HCT116 (cell line): Measurements from ENCODE around the gene OR51F1. TPM values are rescaled to one million over a fixed set of nuclear protein-coding genes. Genes with fewer than 3 reads are reported as not detected.
"Not testable (repeated sequence)": the region's sequence is repeated elsewhere in the genome, so short reads cannot be mapped to it uniquely, and the experiment has no call there.

ENCODE experiments used
- ATAC-seq: fragments of 200-7000 bp; cut with Tn5 transposase; 2 replicates; pipeline ENCODE4 v1.9.1; 2020; ENCODE audit warnings: mild to moderate bottlenecking, moderate library complexity
- BruUV-seq: library from RNA; stranded (reverse); fragments of 400-500 nt; replicated peaks from 2 replicates; lab custom pipeline; 2021; lab: Mats Ljungman, UMichigan
- CTCF ChIA-PET: fragments of 300-600 bp; sonication (Branson Sonifier 250); formaldehyde crosslinking; loops from one replicate; lab custom pipeline; 2021; ENCODE audit warnings: antibody characterized with exemption; lab: Charles Lee
- POLR2A ChIA-PET: fragments of 300-600, 350-600 bp; sonication (Branson Sonifier 250); formaldehyde crosslinking; loops from one replicate; lab custom pipeline; 2021; ENCODE audit warnings: antibody characterized with exemption; lab: Charles Lee
- RAD21 ChIA-PET, 2 experiments: fragments of 300-600 bp; sonication (Branson Sonifier 250); formaldehyde crosslinking; loops; one replicate each; lab custom pipeline; 2023; ENCODE audit warnings: low total read pairs in 2 of 2; ENCODE audit not compliant: uncharacterized antibody in 2 of 2, unreplicated experiment in 2 of 2, low non-redundant PET in 1 of 2; lab: Charles Lee
- DNase-seq: peaks from one replicate; pipeline ENCODE4 v3.0.0-alpha.2; 2010; ENCODE audit warnings: low read depth, low spot score
- H2AFZ ChIP-seq: fragments of 200-600 bp; shearing (Covaris generic), sonication (generic); 2 replicates; pipeline ENCODE4 v1.6.1; 2017; ENCODE audit warnings: low read depth, mixed run types, mixed read lengths, antibody characterized with exemption, low read length; ENCODE audit not compliant: poor library complexity, severe bottlenecking
- H3K27ac ChIP-seq: 2 replicates; pipeline ENCODE4 v1.5.1; 2012; ENCODE audit warnings: low read depth, low read length
- H3K27me3 ChIP-seq: fragments of 200-600 bp; sonication (generic); 2 replicates; pipeline ENCODE4 v1.6.1; 2016; ENCODE audit warnings: mixed run types, low read length, mixed read lengths; ENCODE audit not compliant: insufficient read depth
- H3K36me3 ChIP-seq, 2 experiments: fragments of 200-500 bp in 1 of 2; fragments of 200-600 bp in 1 of 2; sonication (Bioruptor generic) in 1 of 2; sonication (generic) in 1 of 2; 2 replicates each; pipeline versions ENCODE4 v1.5.1 to v1.6.1; 2014 to 2016; ENCODE audit warnings: low read length in 2 of 2, inconsistent platforms in 1 of 2, mixed read lengths in 1 of 2, mixed run types in 1 of 2; ENCODE audit not compliant: insufficient read depth in 2 of 2, control insufficient read depth in 1 of 2
- H3K4me1 ChIP-seq, 2 experiments: fragments of 200-600 bp in 1 of 2; sonication (generic) in 1 of 2; 2 replicates each; pipeline versions ENCODE4 v1.5.1 to v1.6.1; 2012 to 2017; ENCODE audit warnings: low read length in 2 of 2, inconsistent platforms in 1 of 2, mild to moderate bottlenecking in 1 of 2, mixed read lengths in 1 of 2, mixed run types in 1 of 2, moderate library complexity in 1 of 2; ENCODE audit not compliant: insufficient read depth in 2 of 2, control insufficient read depth in 1 of 2
- H3K4me2 ChIP-seq: fragments of 200-600 bp; sonication (generic); 2 replicates; pipeline ENCODE4 v1.6.1; 2017; ENCODE audit warnings: mixed run types, low read length, mixed read lengths
- H3K4me3 ChIP-seq, 2 experiments: fragments of 200-600 bp in 1 of 2; sonication (generic) in 1 of 2; replicated peaks in 1 of 2; 2 replicates each; pipeline ENCODE4 v1.5.1; 2011 to 2016; ENCODE audit warnings: low read length in 2 of 2, control low read depth in 1 of 2, low read depth in 1 of 2, mild to moderate bottlenecking in 1 of 2, mixed read lengths in 1 of 2, mixed run types in 1 of 2
- H3K79me2 ChIP-seq: fragments of 200-600 bp; sonication (generic); 2 replicates; pipeline ENCODE4 v1.6.1; 2017; ENCODE audit warnings: mild to moderate bottlenecking, mixed run types, low read length, moderate library complexity, mixed read lengths; ENCODE audit not compliant: insufficient read depth
- H3K9ac ChIP-seq: fragments of 200-600 bp; sonication (generic); 2 replicates; pipeline ENCODE4 v1.6.1; 2016; ENCODE audit warnings: low read length, mixed read lengths
- H3K9me2 ChIP-seq: fragments of 200-600 bp; sonication (generic), shearing (Covaris generic); 2 replicates; pipeline ENCODE4 v1.6.1; 2017; ENCODE audit warnings: mixed run types, mild to moderate bottlenecking, moderate library complexity; ENCODE audit not compliant: insufficient read depth
- H3K9me3 ChIP-seq, 2 experiments: fragments of 200-500 bp in 1 of 2; fragments of 200-600 bp in 1 of 2; sonication (Bioruptor generic) in 1 of 2; sonication (generic) in 1 of 2; 2 replicates each; pipeline ENCODE4 v1.6.1; 2014 to 2017; ENCODE audit warnings: low read length in 2 of 2, mixed read lengths in 2 of 2, inconsistent platforms in 1 of 2, low read depth in 1 of 2, mild to moderate bottlenecking in 1 of 2, mixed run types in 1 of 2, moderate library complexity in 1 of 2; ENCODE audit not compliant: control insufficient read depth in 1 of 2, insufficient read depth in 1 of 2
- H4K20me1 ChIP-seq: fragments of 200-600 bp; sonication (generic), shearing (Covaris generic); 2 replicates; pipeline ENCODE4 v1.6.1; 2017; ENCODE audit warnings: mixed run types, mild to moderate bottlenecking, moderate library complexity; ENCODE audit not compliant: insufficient read depth
- ATF3 ChIP-seq: IDR thresholded peaks from 2 replicates; pipeline ENCODE4 v1.6.1; 2012
- CEBPB ChIP-seq: IDR thresholded peaks from 2 replicates; pipeline ENCODE4 v1.6.1; 2012; ENCODE audit warnings: low read depth
- EGR1 ChIP-seq: IDR thresholded peaks from 2 replicates; pipeline ENCODE4 v1.6.1; 2012; ENCODE audit warnings: low read depth
- ELF1 ChIP-seq: IDR thresholded peaks from 2 replicates; pipeline ENCODE4 v1.6.1; 2012; ENCODE audit warnings: low read depth, borderline replicate concordance
- EZH2 ChIP-seq: fragments of 200-600 bp; sonication (generic); IDR thresholded peaks from 2 replicates; pipeline ENCODE4 v1.6.1; 2017; ENCODE audit warnings: antibody characterized with exemption, mixed run types
- EZH2phosphoT487 ChIP-seq: fragments of 200-600 bp; IDR thresholded peaks from 2 replicates; pipeline ENCODE4 v1.6.1; 2018; ENCODE audit warnings: antibody characterized with exemption, borderline replicate concordance
- FOSL1 ChIP-seq: IDR thresholded peaks from 2 replicates; pipeline ENCODE4 v1.6.1; 2012; ENCODE audit warnings: low read depth
- MAX ChIP-seq: IDR thresholded peaks from 2 replicates; pipeline ENCODE4 v1.6.1; 2012
- POLR2AphosphoS5 ChIP-seq: IDR thresholded peaks from 2 replicates; pipeline ENCODE4 v1.6.1; 2011; ENCODE audit warnings: mild to moderate bottlenecking, low read depth, low read length, moderate library complexity
- SIN3A ChIP-seq: IDR thresholded peaks from 2 replicates; pipeline ENCODE4 v1.6.1; 2012; ENCODE audit warnings: low read depth
- SP1 ChIP-seq: IDR thresholded peaks from 2 replicates; pipeline ENCODE4 v1.6.1; 2012; ENCODE audit warnings: low read depth
- SRF ChIP-seq: IDR thresholded peaks from 2 replicates; pipeline ENCODE4 v1.6.1; 2012; ENCODE audit warnings: low read depth
- ZBTB33 ChIP-seq: IDR thresholded peaks from 2 replicates; pipeline ENCODE4 v1.6.1; 2011; ENCODE audit warnings: mild to moderate bottlenecking, low read length, moderate library complexity; ENCODE audit not compliant: insufficient replicate concordance; ENCODE audit errors: extremely low read depth
- ZFX ChIP-seq: fragments of 450-650 bp; IDR thresholded peaks from 2 replicates; pipeline ENCODE4 v1.6.1; 2017
- intact Hi-C: fragments of 100-400 bp; cut with micrococcal nuclease; formaldehyde crosslinking; loops from 2 replicates; pipeline ENCODE4 v1.10.0; 2022
- total RNA-seq: library from RNA; stranded (reverse); gene quantifications from one replicate; pipeline ENCODE4 v1.2.1, GENCODE V29; 2021; ENCODE audit not compliant: unreplicated experiment

The OR51F1 gene
- total RNA-seq, 1 experiment from 2014 or later = not detected

GRCh38 chr11:4808476-4808875 lies 38.7 kb upstream of the OR51F1 start (continued):
- TF ChIP-seq ZBTB33 (no peak), FOSL1 (no peak), ZFX (no peak), EZH2phosphoT487 (no peak), SRF (no peak)
- TF ChIP-seq, all 23 proteins: peak for 0

- Histone ChIP-seq H3K9me2 (no peaks in the 10 kb centered on the region), H3K9ac (no peak within 1 kb of the TSS), H3K27ac (no peak within 1 kb of the TSS), H4K20me1 (no peaks in the 10 kb centered on the region), H3K4me1 (no peaks in the 10 kb centered on the region), H2AFZ (no peak within 1 kb of the TSS), H3K9me3 (no peaks in the 10 kb centered on the region), H3K4me3 (no peak within 1 kb of the TSS), H3K79me2 (no peaks in the 10 kb centered on the region), H3K27me3 (peaks cover 7% of the 10 kb centered on the region; the same call in 1 of the 2 replicates), H3K36me3 (no peaks in the 10 kb centered on the region), H3K4me2 (no peak within 1 kb of the TSS)
- CTCF ChIA-PET = no interaction called here
- ATAC-seq (no peak), DNase-seq (no peak)
- intact Hi-C loops = no loop called here
- BruUV-seq = no TSS peak
- RAD21 ChIA-PET = no interaction called here
- TF ChIP-seq EGR1 (no peak), SP1 (no peak), ATF3 (no peak), MAX (no peak), POLR2AphosphoS5 (no peak), SIN3A (no peak), FOSL1 (no peak), ZBTB33 (no peak), ELF1 (no peak), EZH2 (no peak), SRF (no peak), CEBPB (no peak)
- POLR2A ChIA-PET = no interaction called here
Measured at GRCh38 chr11:4804280-4804679, 34.5 kb upstream of the OR51F1 start, which contains the start of gene OR52R1. OR52R1 (minus strand) TSS chr11:4804380; CDS start chr11:4804380, 0 bp downstream.

- intact Hi-C loops, CTCF ChIA-PET, H3K4me1 ChIP-seq, H3K9me3 ChIP-seq, H3K9ac ChIP-seq, ATAC-seq, H2AFZ ChIP-seq, H3K4me3 ChIP-seq, H3K36me3 ChIP-seq, POLR2A ChIA-PET, H3K79me2 ChIP-seq, H3K27ac ChIP-seq, RAD21 ChIA-PET, H4K20me1 ChIP-seq, H3K4me2 ChIP-seq, BruUV-seq, DNase-seq, H3K9me2 ChIP-seq: not testable (repeated sequence)
- H3K27me3 ChIP-seq = peaks cover 17% of the 10 kb centered on the region; the same call in 1 of the 2 replicates
Measured at GRCh38 chr11:4801316-4801715, 31.6 kb upstream of the OR51F1 start.
